H1 (cell line): ENCODE measurements around the gene PSMA2. TPM values are rescaled to one million over a fixed set of nuclear protein-coding genes. Genes with fewer than 3 reads are reported as not detected.

ENCODE experiments used
- CTCF ChIA-PET: fragments of 300-600 bp; sonication (Branson Sonifier 250); formaldehyde crosslinking; loops from one replicate; lab custom pipeline; 2021; ENCODE audit not compliant: partially characterized antibody; lab: Charles Lee
- POLR2A ChIA-PET: fragments of 300-600 bp; sonication (Branson Sonifier 250); formaldehyde crosslinking; loops from one replicate; lab custom pipeline; 2021; ENCODE audit warnings: inconsistent platforms; ENCODE audit not compliant: partially characterized antibody; lab: Charles Lee
- DNase-seq, 2 experiments: peaks; one replicate each; pipeline versions ENCODE4 v3.0.0 to v3.0.0-alpha.2; 2010 to 2022; ENCODE audit warnings: low spot score in 2 of 2, low read depth in 1 of 2, mixed read lengths in 1 of 2
- FAIRE-seq: peaks from 2 replicates; lab custom pipeline; 2011; peaks lifted over from hg19 to GRCh38; lab: Jason Lieb, UNC
- H2AFZ ChIP-seq: 2 replicates; pipeline ENCODE4 v1.8.1; 2012; ENCODE audit warnings: low read length, inconsistent platforms
- H2AK5ac ChIP-seq: 2 replicates; pipeline ENCODE4 v1.6.1; 2013; ENCODE audit warnings: low read depth, low read length
- H2BK120ac ChIP-seq: replicated peaks from 2 replicates; pipeline ENCODE3; 2013; ENCODE audit warnings: low read depth, low read length, inconsistent platforms
- H2BK12ac ChIP-seq: 2 replicates; pipeline ENCODE4 v1.6.1; 2013; ENCODE audit warnings: low read depth, low read length
- H2BK15ac ChIP-seq: 2 replicates; pipeline ENCODE4 v1.6.1; 2013; ENCODE audit warnings: low read length
- H2BK20ac ChIP-seq: 2 replicates; pipeline ENCODE4 v1.6.1; 2013; ENCODE audit warnings: low read length
- H2BK5ac ChIP-seq: 2 replicates; pipeline ENCODE4 v1.6.1; 2013; ENCODE audit warnings: low read depth, low read length
- H3K14ac ChIP-seq: 2 replicates; pipeline ENCODE4 v1.6.1; 2013; ENCODE audit warnings: inconsistent platforms; ENCODE audit not compliant: insufficient read length
- H3K18ac ChIP-seq: 2 replicates; pipeline ENCODE4 v1.6.1; 2013; ENCODE audit warnings: low read length; ENCODE audit errors: extremely low read depth
- H3K23ac ChIP-seq: 2 replicates; pipeline ENCODE4 v1.6.1; 2013; ENCODE audit warnings: inconsistent platforms; ENCODE audit not compliant: insufficient read length
- H3K23me2 ChIP-seq: 2 replicates; pipeline ENCODE4 v1.6.1; 2013; ENCODE audit warnings: low read depth, low read length
- H3K27ac ChIP-seq: 2 replicates; pipeline ENCODE4 v1.6.1; 2011; ENCODE audit warnings: low read depth, low read length, inconsistent platforms
- H3K27me3 ChIP-seq, 4 experiments: replicated peaks in 1 of 4; 1 replicate in 1 of 4; 2 replicates in 3 of 4; pipeline versions ENCODE4 v1.6.1 to v1.8.1; 2011 to 2013; ENCODE audit warnings: low read length in 3 of 4, mild to moderate bottlenecking in 3 of 4, inconsistent platforms in 2 of 4, mixed read lengths in 2 of 4, moderate library complexity in 1 of 4; ENCODE audit not compliant: control insufficient read depth in 3 of 4, insufficient read depth in 3 of 4; ENCODE audit errors: extremely low read depth in 1 of 4
- H3K36me3 ChIP-seq, 4 experiments: 2 replicates each; pipeline versions ENCODE4 v1.6.1 to v1.8.1; 2011 to 2013; ENCODE audit warnings: mild to moderate bottlenecking in 4 of 4, low read length in 3 of 4, moderate library complexity in 2 of 4, control low read depth in 1 of 4, inconsistent platforms in 1 of 4; ENCODE audit not compliant: insufficient read depth in 4 of 4, control insufficient read depth in 2 of 4
- H3K4ac ChIP-seq: replicated peaks from 2 replicates; pipeline ENCODE3; 2013; ENCODE audit warnings: low read length, low read depth, mixed read lengths, inconsistent platforms; ENCODE audit not compliant: insufficient read length
- H3K4me1 ChIP-seq, 4 experiments: replicated peaks in 1 of 4; 1 replicate in 1 of 4; 2 replicates in 3 of 4; pipeline versions ENCODE4 v1.6.1 to v1.8.1; 2011 to 2013; ENCODE audit warnings: low read length in 3 of 4, inconsistent platforms in 2 of 4, mixed read lengths in 1 of 4; ENCODE audit not compliant: insufficient read depth in 4 of 4, control insufficient read depth in 3 of 4
- H3K4me2 ChIP-seq, 2 experiments: 2 replicates each; pipeline versions ENCODE4 v1.6.1 to v1.8.1; 2011 to 2013; ENCODE audit warnings: low read depth in 2 of 2, low read length in 2 of 2, control low read depth in 1 of 2, inconsistent platforms in 1 of 2, mild to moderate bottlenecking in 1 of 2; ENCODE audit not compliant: insufficient read depth in 1 of 2
- H3K4me3 ChIP-seq, 4 experiments: fragments of 200-600, 300-600 bp in 1 of 4; sonication (generic), shearing (Covaris generic), sonication (Bioruptor Twin) in 1 of 4; 2 replicates each; pipeline versions ENCODE4 v1.5.1 to v1.8.1; 2011 to 2016; ENCODE audit warnings: low read length in 4 of 4, low read depth in 3 of 4, control low read depth in 2 of 4, inconsistent platforms in 2 of 4, mild to moderate bottlenecking in 2 of 4, mixed read lengths in 1 of 4, moderate library complexity in 1 of 4; ENCODE audit not compliant: insufficient read depth in 2 of 4; ENCODE audit errors: extremely low read depth in 1 of 4
- H3K56ac ChIP-seq: replicated peaks from 2 replicates; pipeline ENCODE3; 2013; ENCODE audit warnings: low read depth, mild to moderate bottlenecking, mixed read lengths, low read length, inconsistent platforms; ENCODE audit not compliant: insufficient read length
- H3K79me1 ChIP-seq: 2 replicates; pipeline ENCODE4 v1.6.1; 2013; ENCODE audit warnings: low read depth, low read length, control low read depth
- H3K79me2 ChIP-seq, 2 experiments: 2 replicates each; pipeline versions ENCODE4 v1.6.1 to v1.8.1; 2012 to 2013; ENCODE audit warnings: low read length in 2 of 2, mild to moderate bottlenecking in 2 of 2, inconsistent platforms in 1 of 2; ENCODE audit not compliant: insufficient read depth in 2 of 2, control insufficient read depth in 1 of 2
- H3K9ac ChIP-seq, 4 experiments: replicated peaks in 1 of 4; 1 replicate in 1 of 4; 2 replicates in 3 of 4; pipeline versions ENCODE4 v1.6.1 to v1.8.1; 2011 to 2013; ENCODE audit warnings: low read depth in 3 of 4, low read length in 3 of 4, control low read depth in 2 of 4, mild to moderate bottlenecking in 2 of 4, moderate library complexity in 2 of 4, inconsistent platforms in 1 of 4; ENCODE audit errors: extremely low read depth in 1 of 4
- H3K9me3 ChIP-seq, 2 experiments: 2 replicates each; pipeline versions ENCODE4 v1.6.1 to v1.8.1; 2012 to 2013; ENCODE audit warnings: mild to moderate bottlenecking in 2 of 2, moderate library complexity in 2 of 2, control low read depth in 1 of 2, inconsistent platforms in 1 of 2, low read depth in 1 of 2, low read length in 1 of 2, mixed read lengths in 1 of 2; ENCODE audit not compliant: insufficient read depth in 2 of 2
- H4K20me1 ChIP-seq, 2 experiments: replicated peaks in 1 of 2; 2 replicates each; pipeline versions ENCODE3 to v1.8.1; 2011 to 2013; ENCODE audit warnings: inconsistent platforms in 2 of 2, low read length in 2 of 2, mild to moderate bottlenecking in 1 of 2; ENCODE audit not compliant: insufficient read depth in 2 of 2, control insufficient read depth in 1 of 2
- H4K5ac ChIP-seq: 2 replicates; pipeline ENCODE4 v1.6.1; 2013; ENCODE audit warnings: low read length, low read depth, mixed read lengths, inconsistent platforms; ENCODE audit not compliant: insufficient read length
- H4K8ac ChIP-seq: 2 replicates; pipeline ENCODE4 v1.8.0; 2013; ENCODE audit warnings: mild to moderate bottlenecking, moderate library complexity, low read length, inconsistent platforms; ENCODE audit not compliant: insufficient read depth; ENCODE audit errors: extremely low read depth
- H4K91ac ChIP-seq: replicated peaks from 2 replicates; pipeline ENCODE3; 2013; ENCODE audit warnings: low read length, mixed read lengths, inconsistent platforms; ENCODE audit not compliant: insufficient read length
- CBX8 ChIP-seq: fragments of 300-800, 300-1000 bp; sonication (generic); IDR thresholded peaks from 2 replicates; pipeline ENCODE4 v1.7.1; 2016; ENCODE audit warnings: low read depth, low read length, borderline replicate concordance
- RBBP5 ChIP-seq: IDR thresholded peaks from 2 replicates; pipeline ENCODE4 v1.7.1; 2012; ENCODE audit warnings: low read depth, mild to moderate bottlenecking, inconsistent platforms, low read length, moderate library complexity, borderline replicate concordance
- SIX5 ChIP-seq: IDR thresholded peaks from 2 replicates; pipeline ENCODE4 v1.6.1; 2011; ENCODE audit warnings: mild to moderate bottlenecking, low read depth, low read length
- WGBS, 2 experiments: shearing (Covaris generic) in 1 of 2; methylation state at CpG; one replicate each; pipeline versions ENCODE4 v1.1.6 to v1.1.7; 2013 to 2015; ENCODE audit warnings: low lambda C conversion rate in 2 of 2, mixed read lengths in 2 of 2, inconsistent platforms in 1 of 2, low coverage in 1 of 2, missing lambda C conversion rate in 1 of 2; ENCODE audit not compliant: insufficient replicate concordance in 2 of 2, insufficient coverage in 1 of 2, insufficient read length in 1 of 2; ENCODE audit errors: extremely low coverage in 1 of 2, missing lambda C conversion rate in 1 of 2; 5-methylcytosine and 5-hydroxymethylcytosine counted together
- polyA plus RNA-seq, 7 experiments: library from polyadenylated mRNA; depleted of rRNA in 3 of 7; stranded (reverse) in 5 of 7; unstranded in 2 of 7; fragments of >200 nt in 5 of 7; fragments of 200-250 nt in 2 of 7; gene quantifications; 1 replicate in 5 of 7; 2 replicates in 1 of 7; 4 replicates in 1 of 7; pipeline versions ENCODE4 v1.2.1 to v1.2.3, GENCODE V29; 2011 to 2013; ENCODE audit warnings: missing spikeins in 2 of 7, mixed read lengths in 2 of 7
- total RNA-seq: library from RNA; stranded (reverse); fragmentation: NEBNext Ultra II Directional; extraction: Animal tissue kit (Norgen Biotek cat#: 25700); gene quantifications from 2 replicates; pipeline ENCODE4 v1.2.1, GENCODE V29; 2021

The PSMA2 gene
- total and polyA plus RNA-seq, 2 of the 8 experiments (the other 6 are each of a cell fraction or from before 2014, with no cell fraction given) = 211 to 259 TPM

- Histone ChIP-seq H3K27ac (no peak overlapping the region), H3K4me2 (no peak overlapping the region), H3K79me2 (no peaks in the 10 kb centered on the region), H3K4me3 (no peak overlapping the region), H4K5ac (no peak overlapping the region), H3K79me1 (no peaks in the 10 kb centered on the region), H2BK20ac (no peak overlapping the region), H3K14ac (no peak overlapping the region), H4K8ac (no peak overlapping the region), H3K27me3 (no peaks in the 10 kb centered on the region), H2AFZ (no peak overlapping the region), H2BK5ac (no peak overlapping the region), H3K9ac (no peak overlapping the region), H3K4ac (no peak overlapping the region), H4K91ac (no peak overlapping the region), H3K4me1 (no peaks in the 10 kb centered on the region), H2BK12ac (no peak overlapping the region), H4K20me1 (no peaks in the 10 kb centered on the region), H3K18ac (no peak overlapping the region), H3K56ac (no peak overlapping the region), H3K9me3 (no peaks in the 10 kb centered on the region), H2BK15ac (no peak overlapping the region), H2AK5ac (no peak overlapping the region), H3K23ac (no peak overlapping the region), H2BK120ac (no peak overlapping the region), H3K23me2 (no peaks in the 10 kb centered on the region), H3K36me3 (no peaks in the 10 kb centered on the region)
- FAIRE-seq (no peak), DNase-seq (no peak)
- WGBS, 2 experiments = 56% methylated on average over 3 of the region's 3 CpGs; no CpG with 5 or more reads in 1 of the 2 experiments
- TF ChIP-seq RBBP5 = no peak
- no peak for TF ChIP-seq CBX8
- TF ChIP-seq SIX5 = no peak
- ChIA-PET POLR2A (no interaction called here), CTCF (interaction anchor here (0.5 kb wide), 1 partner anchor 916 kb away, joined by 3 read pairs; no protein-coding TSS in a partner anchor)
Observed at GRCh38 chr7:42902331-42902730, 29.6 kb downstream of the PSMA2 start.
